HCT116 (cell line): ENCODE results near the gene LRRC66. TPM values are rescaled to one million over a fixed set of nuclear protein-coding genes. Genes with fewer than 3 reads are reported as not detected.

Experiments
- ATAC-seq: fragments of 200-7000 bp; cut with Tn5 transposase; 2 replicates; pipeline ENCODE4 v1.9.1; 2020; ENCODE audit warnings: mild to moderate bottlenecking, moderate library complexity
- BruUV-seq: library from RNA; stranded (reverse); fragments of 400-500 nt; replicated peaks from 2 replicates; lab custom pipeline; 2021; lab: Mats Ljungman, UMichigan
- CTCF ChIA-PET: fragments of 300-600 bp; sonication (Branson Sonifier 250); formaldehyde crosslinking; loops from one replicate; lab custom pipeline; 2021; ENCODE audit warnings: antibody characterized with exemption; lab: Charles Lee
- POLR2A ChIA-PET: fragments of 300-600, 350-600 bp; sonication (Branson Sonifier 250); formaldehyde crosslinking; loops from one replicate; lab custom pipeline; 2021; ENCODE audit warnings: antibody characterized with exemption; lab: Charles Lee
- RAD21 ChIA-PET, 2 experiments: fragments of 300-600 bp; sonication (Branson Sonifier 250); formaldehyde crosslinking; loops; one replicate each; lab custom pipeline; 2023; ENCODE audit warnings: low total read pairs in 2 of 2; ENCODE audit not compliant: uncharacterized antibody in 2 of 2, unreplicated experiment in 2 of 2, low non-redundant PET in 1 of 2; lab: Charles Lee
- DNase-seq: peaks from one replicate; pipeline ENCODE4 v3.0.0-alpha.2; 2010; ENCODE audit warnings: low read depth, low spot score
- H2AFZ ChIP-seq: fragments of 200-600 bp; shearing (Covaris generic), sonication (generic); 2 replicates; pipeline ENCODE4 v1.6.1; 2017; ENCODE audit warnings: low read depth, mixed run types, mixed read lengths, antibody characterized with exemption, low read length; ENCODE audit not compliant: poor library complexity, severe bottlenecking
- H3K27ac ChIP-seq: 2 replicates; pipeline ENCODE4 v1.5.1; 2012; ENCODE audit warnings: low read depth, low read length
- H3K27me3 ChIP-seq: fragments of 200-600 bp; sonication (generic); 2 replicates; pipeline ENCODE4 v1.6.1; 2016; ENCODE audit warnings: mixed run types, low read length, mixed read lengths; ENCODE audit not compliant: insufficient read depth
- H3K36me3 ChIP-seq, 2 experiments: fragments of 200-500 bp in 1 of 2; fragments of 200-600 bp in 1 of 2; sonication (Bioruptor generic) in 1 of 2; sonication (generic) in 1 of 2; 2 replicates each; pipeline versions ENCODE4 v1.5.1 to v1.6.1; 2014 to 2016; ENCODE audit warnings: low read length in 2 of 2, inconsistent platforms in 1 of 2, mixed read lengths in 1 of 2, mixed run types in 1 of 2; ENCODE audit not compliant: insufficient read depth in 2 of 2, control insufficient read depth in 1 of 2
- H3K4me1 ChIP-seq, 2 experiments: fragments of 200-600 bp in 1 of 2; sonication (generic) in 1 of 2; 2 replicates each; pipeline versions ENCODE4 v1.5.1 to v1.6.1; 2012 to 2017; ENCODE audit warnings: low read length in 2 of 2, inconsistent platforms in 1 of 2, mild to moderate bottlenecking in 1 of 2, mixed read lengths in 1 of 2, mixed run types in 1 of 2, moderate library complexity in 1 of 2; ENCODE audit not compliant: insufficient read depth in 2 of 2, control insufficient read depth in 1 of 2
- H3K4me2 ChIP-seq: fragments of 200-600 bp; sonication (generic); 2 replicates; pipeline ENCODE4 v1.6.1; 2017; ENCODE audit warnings: mixed run types, low read length, mixed read lengths
- H3K4me3 ChIP-seq, 2 experiments: fragments of 200-600 bp in 1 of 2; sonication (generic) in 1 of 2; replicated peaks in 1 of 2; 2 replicates each; pipeline ENCODE4 v1.5.1; 2011 to 2016; ENCODE audit warnings: low read length in 2 of 2, control low read depth in 1 of 2, low read depth in 1 of 2, mild to moderate bottlenecking in 1 of 2, mixed read lengths in 1 of 2, mixed run types in 1 of 2
- H3K79me2 ChIP-seq: fragments of 200-600 bp; sonication (generic); 2 replicates; pipeline ENCODE4 v1.6.1; 2017; ENCODE audit warnings: mild to moderate bottlenecking, mixed run types, low read length, moderate library complexity, mixed read lengths; ENCODE audit not compliant: insufficient read depth
- H3K9ac ChIP-seq: fragments of 200-600 bp; sonication (generic); 2 replicates; pipeline ENCODE4 v1.6.1; 2016; ENCODE audit warnings: low read length, mixed read lengths
- H3K9me2 ChIP-seq: fragments of 200-600 bp; sonication (generic), shearing (Covaris generic); 2 replicates; pipeline ENCODE4 v1.6.1; 2017; ENCODE audit warnings: mixed run types, mild to moderate bottlenecking, moderate library complexity; ENCODE audit not compliant: insufficient read depth
- H3K9me3 ChIP-seq, 2 experiments: fragments of 200-500 bp in 1 of 2; fragments of 200-600 bp in 1 of 2; sonication (Bioruptor generic) in 1 of 2; sonication (generic) in 1 of 2; 2 replicates each; pipeline ENCODE4 v1.6.1; 2014 to 2017; ENCODE audit warnings: low read length in 2 of 2, mixed read lengths in 2 of 2, inconsistent platforms in 1 of 2, low read depth in 1 of 2, mild to moderate bottlenecking in 1 of 2, mixed run types in 1 of 2, moderate library complexity in 1 of 2; ENCODE audit not compliant: control insufficient read depth in 1 of 2, insufficient read depth in 1 of 2
- H4K20me1 ChIP-seq: fragments of 200-600 bp; sonication (generic), shearing (Covaris generic); 2 replicates; pipeline ENCODE4 v1.6.1; 2017; ENCODE audit warnings: mixed run types, mild to moderate bottlenecking, moderate library complexity; ENCODE audit not compliant: insufficient read depth
- CBX3 ChIP-seq: IDR thresholded peaks from 2 replicates; pipeline ENCODE4 v1.6.1; 2012; ENCODE audit warnings: low read depth
- CEBPB ChIP-seq: IDR thresholded peaks from 2 replicates; pipeline ENCODE4 v1.6.1; 2012; ENCODE audit warnings: low read depth
- ELF1 ChIP-seq: IDR thresholded peaks from 2 replicates; pipeline ENCODE4 v1.6.1; 2012; ENCODE audit warnings: low read depth, borderline replicate concordance
- EZH2 ChIP-seq: fragments of 200-600 bp; sonication (generic); IDR thresholded peaks from 2 replicates; pipeline ENCODE4 v1.6.1; 2017; ENCODE audit warnings: antibody characterized with exemption, mixed run types
- EZH2phosphoT487 ChIP-seq: fragments of 200-600 bp; IDR thresholded peaks from 2 replicates; pipeline ENCODE4 v1.6.1; 2018; ENCODE audit warnings: antibody characterized with exemption, borderline replicate concordance
- FOSL1 ChIP-seq: IDR thresholded peaks from 2 replicates; pipeline ENCODE4 v1.6.1; 2012; ENCODE audit warnings: low read depth
- POLR2A ChIP-seq: IDR thresholded peaks from 2 replicates; pipeline ENCODE4 v1.7.0; 2011; ENCODE audit warnings: borderline replicate concordance; ENCODE audit not compliant: insufficient read depth, insufficient read length; ENCODE audit errors: extremely low read depth
- RAD21 ChIP-seq: IDR thresholded peaks from 2 replicates; pipeline ENCODE4 v1.6.1; 2012; ENCODE audit warnings: low read depth, mild to moderate bottlenecking
- REST ChIP-seq: IDR thresholded peaks from 2 replicates; pipeline ENCODE4 v1.6.1; 2012; ENCODE audit warnings: low read depth
- SP1 ChIP-seq: IDR thresholded peaks from 2 replicates; pipeline ENCODE4 v1.6.1; 2012; ENCODE audit warnings: low read depth
- intact Hi-C: fragments of 100-400 bp; cut with micrococcal nuclease; formaldehyde crosslinking; loops from 2 replicates; pipeline ENCODE4 v1.10.0; 2022
- total RNA-seq: library from RNA; stranded (reverse); gene quantifications from one replicate; pipeline ENCODE4 v1.2.1, GENCODE V29; 2021; ENCODE audit not compliant: unreplicated experiment
- TF ChIP-seq, protein P1 (sequence below): IDR thresholded peaks from 2 replicates; pipeline ENCODE4 v1.6.1; 2011; ENCODE audit warnings: mild to moderate bottlenecking, low read length, moderate library complexity; ENCODE audit not compliant: insufficient replicate concordance; ENCODE audit errors: extremely low read depth

Gene LRRC66
- total RNA-seq, 1 experiment from 2014 or later = 0.12 TPM

DNA sequence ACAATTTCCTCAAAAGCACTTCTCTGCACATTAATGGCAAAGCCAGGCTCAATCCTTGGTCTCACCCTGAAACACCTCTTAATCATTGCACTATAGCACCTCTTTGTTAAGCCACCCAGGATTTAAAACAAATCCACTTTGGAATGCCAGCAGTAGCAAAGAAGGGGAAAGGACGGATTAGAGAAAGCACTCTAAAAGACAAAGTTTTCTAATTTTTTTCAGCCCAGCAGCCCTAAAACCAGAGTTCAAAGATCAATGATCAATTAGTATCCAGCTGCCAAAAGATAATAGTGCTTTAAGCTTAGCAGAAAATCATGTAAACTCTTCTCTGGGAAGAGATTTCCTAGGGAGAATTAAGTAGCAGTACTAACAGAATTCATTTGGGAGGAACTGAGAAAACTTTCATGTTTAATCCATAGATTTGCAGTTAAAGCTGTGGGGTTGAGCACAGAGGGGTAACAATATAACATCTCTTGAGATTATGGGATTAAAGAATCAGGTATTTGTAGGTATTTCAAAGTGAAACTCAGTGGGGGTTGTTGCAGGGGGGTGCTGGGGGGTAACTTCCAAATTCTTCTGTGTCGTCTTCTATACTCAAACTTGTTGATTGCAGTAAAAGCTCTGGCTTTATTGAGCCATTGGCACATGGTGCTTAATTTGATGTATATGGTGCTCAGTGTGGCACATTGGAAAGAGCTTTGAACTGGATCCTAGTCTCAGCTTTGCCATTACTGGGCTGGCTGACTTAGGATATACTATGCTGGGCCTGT lies 61.8 kb downstream of the LRRC66 start:
- no TSS peak for BruUV-seq
- Histone ChIP-seq H3K9me2 (no peaks in the 10 kb centered on the region), H3K27me3 (no peaks in the 10 kb centered on the region), H3K9me3 (no peaks in the 10 kb centered on the region), H4K20me1 (no peaks in the 10 kb centered on the region), H3K4me2 (no peak overlapping the region), H3K36me3 (no peaks in the 10 kb centered on the region), H3K9ac (no peak overlapping the region), H3K4me3 (no peak overlapping the region), H2AFZ (no peak overlapping the region), H3K27ac (no peak overlapping the region), H3K79me2 (no peaks in the 10 kb centered on the region), H3K4me1 (no peaks in the 10 kb centered on the region)
- no peak for ATAC-seq
- no peak for TF ChIP-seq POLR2A
- TF ChIP-seq EZH2phosphoT487 = no peak
- TF ChIP-seq CEBPB = no peak
- TF ChIP-seq REST = no peak
- TF ChIP-seq, protein P1, sequence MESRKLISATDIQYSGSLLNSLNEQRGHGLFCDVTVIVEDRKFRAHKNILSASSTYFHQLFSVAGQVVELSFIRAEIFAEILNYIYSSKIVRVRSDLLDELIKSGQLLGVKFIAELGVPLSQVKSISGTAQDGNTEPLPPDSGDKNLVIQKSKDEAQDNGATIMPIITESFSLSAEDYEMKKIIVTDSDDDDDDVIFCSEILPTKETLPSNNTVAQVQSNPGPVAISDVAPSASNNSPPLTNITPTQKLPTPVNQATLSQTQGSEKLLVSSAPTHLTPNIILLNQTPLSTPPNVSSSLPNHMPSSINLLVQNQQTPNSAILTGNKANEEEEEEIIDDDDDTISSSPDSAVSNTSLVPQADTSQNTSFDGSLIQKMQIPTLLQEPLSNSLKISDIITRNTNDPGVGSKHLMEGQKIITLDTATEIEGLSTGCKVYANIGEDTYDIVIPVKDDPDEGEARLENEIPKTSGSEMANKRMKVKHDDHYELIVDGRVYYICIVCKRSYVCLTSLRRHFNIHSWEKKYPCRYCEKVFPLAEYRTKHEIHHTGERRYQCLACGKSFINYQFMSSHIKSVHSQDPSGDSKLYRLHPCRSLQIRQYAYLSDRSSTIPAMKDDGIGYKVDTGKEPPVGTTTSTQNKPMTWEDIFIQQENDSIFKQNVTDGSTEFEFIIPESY = no peak
- no peak for TF ChIP-seq SP1
- TF ChIP-seq EZH2 = no peak
- TF ChIP-seq FOSL1 = no peak
- no peak for TF ChIP-seq ELF1
- no peak for TF ChIP-seq RAD21
- TF ChIP-seq CBX3 = no peak
- RAD21 ChIA-PET = no interaction called here
- CTCF ChIA-PET = no interaction called here
- intact Hi-C loops = no loop called here
- DNase-seq = no peak
- POLR2A ChIA-PET = no interaction called here

Other genes starting within 250 kb of the LRRC66 start
- gene DCUN1D4, start 177.2 kb downstream of the LRRC66 start, total RNA-seq = 50.2 TPM
- 18.3 TPM for gene SGCB, start 17.9 kb upstream of the LRRC66 start, total RNA-seq
- gene SPATA18, start 30.9 kb upstream of the LRRC66 start, total RNA-seq = 0.47 TPM